ENCODE data around the gene SLC38A8. TPM values are rescaled to one million over a fixed set of nuclear protein-coding genes. Genes with fewer than 3 reads are reported as not detected.

Gene SLC38A8
- total RNA-seq, 1 experiment from 2014 or later = not detected

DNA sequence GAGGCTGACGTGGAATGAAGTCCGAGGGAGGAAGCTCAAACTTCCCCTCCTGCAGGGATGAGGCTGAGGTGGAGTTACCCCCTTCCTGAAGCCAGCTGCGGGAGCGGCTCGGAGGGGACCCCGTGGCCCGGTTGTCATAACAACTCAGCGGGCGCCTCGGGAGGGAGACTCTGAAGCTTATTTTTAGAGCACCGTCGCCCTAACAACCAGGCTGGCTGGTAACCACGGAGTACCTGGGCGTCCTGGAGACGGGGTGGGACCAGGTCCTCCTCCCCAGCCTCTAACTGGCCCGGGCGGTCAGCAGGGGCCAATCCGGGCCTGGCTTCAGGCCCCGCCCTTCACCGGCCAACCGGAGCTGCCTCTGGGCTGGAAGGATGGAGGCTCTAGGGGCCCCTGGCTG is 46.8 kb downstream of the SLC38A8 start:
- peak; percentile 98 for DNase-seq
- H3K4me3 ChIP-seq (ENCODE audit: insufficient read depth, low read depth, low read length) = no peak overlapping the region
- no peaks in the 10 kb centered on the region for H3K27me3 ChIP-seq (ENCODE audit: control insufficient read depth, insufficient read depth, low read length)
- no peaks in the 10 kb centered on the region for H3K36me3 ChIP-seq (replicated peaks; ENCODE audit: control insufficient read depth, insufficient read depth, low read length)

- H3K27me3 ChIP-seq (ENCODE audit: control insufficient read depth, insufficient read depth, low read length) = no peaks in the 10 kb centered on the region
- no peak for DNase-seq
- no peaks in the 10 kb centered on the region for H3K36me3 ChIP-seq (replicated peaks; ENCODE audit: control insufficient read depth, insufficient read depth, low read length)
- no peak overlapping the region for H3K4me3 ChIP-seq (ENCODE audit: insufficient read depth, low read depth, low read length)
Measured at GRCh38 chr16:83994703-83995102, 47.9 kb downstream of the SLC38A8 start.

GRCh38 chr16:83994087-83994486 is 48.5 kb downstream of the SLC38A8 start:
- no peak for DNase-seq
- Histone ChIP-seq H3K27me3 (ENCODE audit: control insufficient read depth, insufficient read depth, low read length) (no peaks in the 10 kb centered on the region), H3K4me3 (ENCODE audit: insufficient read depth, low read depth, low read length) (no peak overlapping the region), H3K36me3 (replicated peaks; ENCODE audit: control insufficient read depth, insufficient read depth, low read length) (no peaks in the 10 kb centered on the region)

DNA sequence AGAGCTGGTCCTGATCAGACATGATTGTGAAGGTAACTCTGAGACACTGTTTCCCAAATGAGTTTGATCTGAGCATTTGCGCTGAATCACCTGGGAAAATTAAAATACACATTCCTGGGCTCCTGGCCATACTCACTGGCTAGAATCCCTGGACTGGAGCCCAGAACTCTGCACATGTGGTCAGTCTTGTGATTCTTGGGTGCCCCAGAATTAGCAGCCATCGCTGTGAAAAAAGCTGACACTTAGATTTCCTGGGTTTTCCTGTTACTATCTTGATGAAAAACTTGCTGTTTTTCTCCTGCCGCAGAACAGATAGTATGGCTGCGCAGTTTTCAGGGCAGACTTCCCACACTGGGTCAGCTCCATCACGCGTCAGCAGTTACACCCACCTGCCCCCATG is 50.0 kb downstream of the SLC38A8 start:
- Histone ChIP-seq H3K36me3 (replicated peaks; ENCODE audit: control insufficient read depth, insufficient read depth, low read length) (no peaks in the 10 kb centered on the region), H3K4me3 (ENCODE audit: insufficient read depth, low read depth, low read length) (no peak overlapping the region), H3K27me3 (ENCODE audit: control insufficient read depth, insufficient read depth, low read length) (no peaks in the 10 kb centered on the region)
- DNase-seq = no peak

DNA sequence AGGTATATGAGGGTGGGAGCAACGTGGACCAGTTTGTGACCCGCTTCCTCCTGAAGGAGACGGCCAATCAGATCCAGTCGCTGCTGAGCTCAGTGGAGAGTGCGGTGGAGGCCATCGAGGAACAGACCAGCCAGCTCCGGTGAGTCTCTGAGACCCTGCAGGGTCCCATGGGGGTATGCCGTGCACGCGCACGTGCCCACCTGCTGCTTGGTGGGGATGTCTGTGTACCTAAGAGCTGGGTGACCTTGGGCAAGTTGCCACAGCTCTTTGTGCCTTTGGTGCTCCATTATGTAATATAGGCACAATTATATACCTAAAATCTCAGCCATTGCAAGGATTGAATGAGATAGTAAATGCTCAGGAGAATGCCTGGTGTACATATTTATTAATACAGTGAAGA is 52.1 kb downstream of the SLC38A8 start:
- no peak for DNase-seq
- H3K36me3 ChIP-seq (replicated peaks; ENCODE audit: control insufficient read depth, insufficient read depth, low read length) = no peaks in the 10 kb centered on the region
- no peak overlapping the region for H3K4me3 ChIP-seq (ENCODE audit: insufficient read depth, low read depth, low read length)
- H3K27me3 ChIP-seq (ENCODE audit: control insufficient read depth, insufficient read depth, low read length) = no peaks in the 10 kb centered on the region

DNA sequence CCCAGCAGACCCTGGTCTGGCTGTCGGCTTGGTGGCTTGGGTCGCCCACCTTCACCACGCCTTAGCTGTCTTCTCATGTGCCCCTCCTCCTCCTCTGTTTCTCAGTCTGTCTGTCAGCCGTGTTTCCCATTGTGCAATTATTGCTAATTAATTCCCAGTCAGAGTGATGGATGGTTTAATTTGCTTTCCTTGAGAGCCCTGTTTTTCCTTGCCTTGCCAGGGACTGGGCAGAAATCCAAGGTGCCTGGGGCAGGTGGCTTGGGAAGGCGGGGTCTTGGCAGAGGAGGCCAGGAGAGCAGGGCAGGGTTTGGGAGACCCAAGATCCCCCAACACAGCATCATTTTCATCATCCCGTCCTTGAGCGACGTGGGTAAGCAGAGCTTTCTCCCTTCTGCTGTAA is 53.3 kb downstream of the SLC38A8 start:
- Histone ChIP-seq H3K27me3 (ENCODE audit: control insufficient read depth, insufficient read depth, low read length) (no peaks in the 10 kb centered on the region), H3K36me3 (replicated peaks; ENCODE audit: control insufficient read depth, insufficient read depth, low read length) (no peaks in the 10 kb centered on the region), H3K4me3 (ENCODE audit: insufficient read depth, low read depth, low read length) (no peak overlapping the region)
- no peak for DNase-seq

DNA sequence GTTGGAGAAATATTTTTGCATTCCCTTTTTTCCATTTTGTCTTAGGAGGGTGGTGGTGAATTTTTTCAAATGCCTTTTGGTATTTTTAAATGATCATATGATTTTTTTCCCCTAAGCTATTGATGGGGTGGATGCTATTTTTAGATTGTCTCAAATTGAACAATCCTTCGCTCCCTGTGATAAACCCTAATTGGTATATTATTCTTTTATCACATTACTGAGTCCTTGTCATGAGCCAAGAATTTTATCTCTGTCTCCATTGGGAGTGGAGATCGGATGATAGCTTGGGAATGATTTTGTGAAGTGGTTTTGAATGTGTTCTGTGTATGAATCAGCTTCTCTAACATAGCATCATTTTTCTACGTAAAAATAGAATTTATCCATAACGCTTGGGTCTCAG is 59.1 kb downstream of the SLC38A8 start:
- Histone ChIP-seq H3K36me3 (replicated peaks; ENCODE audit: control insufficient read depth, insufficient read depth, low read length) (peaks cover 1% of the 10 kb centered on the region; the same call in 1 of the 2 replicates), H3K27me3 (ENCODE audit: control insufficient read depth, insufficient read depth, low read length) (no peaks in the 10 kb centered on the region), H3K4me3 (ENCODE audit: insufficient read depth, low read depth, low read length) (no peak overlapping the region)
- no peak for DNase-seq

- DNase-seq = no peak
- H3K36me3 ChIP-seq (replicated peaks; ENCODE audit: control insufficient read depth, insufficient read depth, low read length) = peaks cover 1% of the 10 kb centered on the region; the same call in 1 of the 2 replicates
- H3K4me3 ChIP-seq (ENCODE audit: insufficient read depth, low read depth, low read length) = no peak overlapping the region
- H3K27me3 ChIP-seq (ENCODE audit: control insufficient read depth, insufficient read depth, low read length) = no peaks in the 10 kb centered on the region
Measured at GRCh38 chr16:83981799-83982198, 60.8 kb downstream of the SLC38A8 start.

DNA sequence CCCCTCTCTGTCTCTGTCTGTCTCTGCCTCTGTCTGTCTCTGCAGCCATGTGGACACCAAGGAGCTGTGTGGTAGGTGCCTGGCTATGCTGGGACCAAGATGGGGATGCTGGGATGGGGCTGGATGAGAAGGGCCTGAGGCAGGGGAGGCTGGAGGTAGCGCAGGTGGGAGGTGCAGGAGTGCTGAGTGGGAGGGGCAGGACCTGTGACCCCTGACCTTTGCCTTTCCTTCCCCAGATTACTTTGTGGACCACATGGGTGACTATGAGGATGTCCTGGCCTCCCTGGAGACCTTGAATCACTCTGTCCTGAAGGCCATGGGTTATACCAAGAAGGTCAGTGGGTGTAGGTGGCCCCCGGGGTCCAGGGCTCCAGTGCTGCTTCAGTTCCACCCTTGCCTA is 61.8 kb downstream of the SLC38A8 start:
- Histone ChIP-seq H3K36me3 (replicated peaks; ENCODE audit: control insufficient read depth, insufficient read depth, low read length) (peaks cover 1% of the 10 kb centered on the region; the same call in 1 of the 2 replicates), H3K4me3 (ENCODE audit: insufficient read depth, low read depth, low read length) (no peak overlapping the region), H3K27me3 (ENCODE audit: control insufficient read depth, insufficient read depth, low read length) (no peaks in the 10 kb centered on the region)
- DNase-seq = no peak

DNA sequence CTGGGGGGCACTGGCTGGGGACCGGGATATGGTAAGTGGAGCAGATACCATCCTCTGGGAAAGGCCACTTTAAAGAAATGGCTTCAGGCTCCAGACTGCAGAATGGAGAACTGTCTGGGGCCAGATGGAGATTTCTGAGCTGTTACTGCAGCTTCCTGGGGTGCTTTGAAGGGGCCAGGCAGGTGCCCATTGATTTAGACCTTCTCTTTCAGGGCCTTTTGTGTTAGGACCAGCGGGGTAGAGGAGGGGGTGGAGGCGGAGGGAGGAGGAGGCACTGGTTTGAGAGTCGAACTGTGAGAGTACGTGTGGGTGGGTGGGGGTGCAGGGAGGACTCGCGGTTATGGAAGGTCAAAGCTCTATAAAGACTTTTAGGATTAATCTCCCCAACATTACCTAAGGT is 63.2 kb downstream of the SLC38A8 start:
- Histone ChIP-seq H3K36me3 (replicated peaks; ENCODE audit: control insufficient read depth, insufficient read depth, low read length) (peaks cover 1% of the 10 kb centered on the region; the same call in 1 of the 2 replicates), H3K27me3 (ENCODE audit: control insufficient read depth, insufficient read depth, low read length) (no peaks in the 10 kb centered on the region), H3K4me3 (ENCODE audit: insufficient read depth, low read depth, low read length) (no peak overlapping the region)
- DNase-seq = peak; percentile 79

DNA sequence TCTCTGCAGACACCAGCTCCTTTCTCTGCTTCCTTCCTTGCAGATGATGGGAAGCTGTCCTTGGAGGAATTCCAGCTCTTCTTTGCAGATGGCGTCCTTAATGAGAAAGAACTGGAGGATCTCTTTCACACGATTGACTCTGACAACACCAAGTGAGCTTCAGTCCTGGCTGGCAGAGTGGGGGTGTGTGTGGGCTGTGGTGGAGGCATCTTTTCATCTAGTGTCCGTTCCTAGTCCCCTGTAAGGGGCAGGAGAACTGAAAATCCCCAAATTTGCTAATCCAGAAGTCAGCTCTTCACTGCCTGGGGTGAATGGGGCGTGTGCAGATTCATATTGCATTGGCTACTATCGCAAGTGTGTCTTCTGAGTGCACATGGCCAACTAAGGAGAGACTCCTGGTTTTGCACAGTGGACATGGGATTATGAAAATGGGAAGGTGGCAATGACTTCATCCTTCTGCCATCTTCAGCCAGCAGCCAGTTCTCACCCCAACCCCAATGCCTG is 64.1 kb downstream of the SLC38A8 start:
- peaks cover 1% of the 10 kb centered on the region; the same call in 1 of the 2 replicates for H3K36me3 ChIP-seq (replicated peaks; ENCODE audit: control insufficient read depth, insufficient read depth, low read length)
- DNase-seq = no peak
- H3K4me3 ChIP-seq (ENCODE audit: insufficient read depth, low read depth, low read length) = no peak overlapping the region
- no peaks in the 10 kb centered on the region for H3K27me3 ChIP-seq (ENCODE audit: control insufficient read depth, insufficient read depth, low read length)

GRCh38 chr16:83977056-83977815 is 65.4 kb downstream of the SLC38A8 start:
- no peak for DNase-seq
- H3K4me3 ChIP-seq (ENCODE audit: insufficient read depth, low read depth, low read length) = no peak overlapping the region
- H3K36me3 ChIP-seq (replicated peaks; ENCODE audit: control insufficient read depth, insufficient read depth, low read length) = peaks cover 1% of the 10 kb centered on the region; the same call in 1 of the 2 replicates
- H3K27me3 ChIP-seq (ENCODE audit: control insufficient read depth, insufficient read depth, low read length) = no peaks in the 10 kb centered on the region

- Histone ChIP-seq H3K36me3 (replicated peaks; ENCODE audit: control insufficient read depth, insufficient read depth, low read length) (peaks cover 1% of the 10 kb centered on the region; the same call in 1 of the 2 replicates), H3K4me3 (ENCODE audit: insufficient read depth, low read depth, low read length) (no peak overlapping the region), H3K27me3 (ENCODE audit: control insufficient read depth, insufficient read depth, low read length) (no peaks in the 10 kb centered on the region)
- no peak for DNase-seq
Measured at GRCh38 chr16:83975590-83976260, 66.9 kb downstream of the SLC38A8 start.

DNA sequence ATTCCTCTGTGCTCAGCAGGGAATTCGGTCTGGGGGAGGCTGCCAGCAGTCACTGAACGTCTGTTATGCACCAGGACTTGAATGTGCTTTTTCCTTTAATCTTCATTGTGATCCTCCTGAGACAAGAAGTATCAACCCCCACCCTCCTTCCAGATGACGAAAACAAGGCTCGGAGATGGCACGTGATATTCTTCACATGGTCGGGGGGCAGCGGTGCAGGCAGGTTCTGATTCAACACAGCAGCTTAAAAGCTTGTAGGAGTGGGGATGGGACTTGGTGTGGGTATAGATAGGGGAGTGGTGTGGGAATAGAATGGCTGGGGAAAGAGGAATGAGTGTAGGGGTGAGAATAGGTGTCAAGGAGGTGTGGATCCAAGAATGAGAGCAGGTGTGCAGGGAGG is 68.1 kb downstream of the SLC38A8 start:
- no peak overlapping the region for H3K4me3 ChIP-seq (ENCODE audit: insufficient read depth, low read depth, low read length)
- H3K27me3 ChIP-seq (ENCODE audit: control insufficient read depth, insufficient read depth, low read length) = peaks cover 4% of the 10 kb centered on the region
- no peak for DNase-seq
- peaks cover 1% of the 10 kb centered on the region; the same call in 1 of the 2 replicates for H3K36me3 ChIP-seq (replicated peaks; ENCODE audit: control insufficient read depth, insufficient read depth, low read length)
